ENCODE measurements around the gene ATOH7. TPM values are rescaled to one million over a fixed set of nuclear protein-coding genes. Genes with fewer than 3 reads are reported as not detected.

Gene ATOH7
- total and polyA plus RNA-seq, 2 experiments from 2014 or later: 0.17 TPM; not detected in 1

- H2AFZ ChIP-seq: no peak overlapping the region
- no peak overlapping the region for H3K4me3 ChIP-seq
- DNase-seq (ENCODE audit: low spot score): peak; percentile 10
Observed at GRCh38 chr10:68184546-68184945, 47.4 kb downstream of the ATOH7 start.

More at GRCh38 chr10:68184546-68184945, 47.4 kb downstream of the ATOH7 start:
- Histone ChIP-seq H3K27me3 (peaks cover 11% of the 10 kb centered on the region), H3K27ac (no peak overlapping the region), H3K9me3 (ENCODE audit: low read depth) (no peaks in the 10 kb centered on the region), H3K79me2 (no peaks in the 10 kb centered on the region), H3K36me3 (replicated peaks; ENCODE audit: insufficient read depth, low read depth) (no peaks in the 10 kb centered on the region), H3K4me2 (peak overlapping the region; percentile 44), H3K9me2 (replicated peaks; ENCODE audit: insufficient read depth) (no peaks in the 10 kb centered on the region), H4K20me1 (ENCODE audit: insufficient read depth, poor library complexity, severe bottlenecking) (no peaks in the 10 kb centered on the region), H3K4me1 (ENCODE audit: insufficient read depth) (no peaks in the 10 kb centered on the region)
- TF ChIP-seq EZH2 (IDR thresholded peaks at IDR 0.05; ENCODE audit: borderline replicate concordance) (no peak), CTCF (IDR thresholded peaks at IDR 0.05; ENCODE audit: poor library complexity) (no peak), EZH2phosphoT487 (IDR thresholded peaks at IDR 0.05; ENCODE audit: low read depth, severe bottlenecking, unreplicated experiment) (no peak)
- WGBS (ENCODE audit: low lambda C conversion rate, missing lambda C conversion rate): 71% methylated on average over 7 of the region's 7 CpGs

Other genes starting within 250 kb of the ATOH7 start
- 46.8 and 54.0 TPM in 2 replicates for gene HERC4, start 156.8 kb downstream of the ATOH7 start, total RNA-seq
- 21.4 and 23.3 TPM in 2 replicates for gene HERC4, start 156.8 kb downstream of the ATOH7 start, polyA plus RNA-seq
- not detected in 2 replicates for gene MYPN, start 122.6 kb downstream of the ATOH7 start, total RNA-seq
- gene MYPN, start 122.6 kb downstream of the ATOH7 start, polyA plus RNA-seq: not detected in 2 replicates
- gene HNRNPH3, start 100.0 kb upstream of the ATOH7 start, total RNA-seq: 26.8 and 31.5 TPM in 2 replicates
- 134 and 135 TPM in 2 replicates for gene HNRNPH3, start 100.0 kb upstream of the ATOH7 start, polyA plus RNA-seq
- 37.0 and 42.2 TPM in 2 replicates for gene PBLD, start 100.8 kb upstream of the ATOH7 start, total RNA-seq
- gene PBLD, start 100.8 kb upstream of the ATOH7 start, polyA plus RNA-seq: 12.8 and 26.1 TPM in 2 replicates
- 12.7 and 19.0 TPM in 2 replicates for gene RUFY2, start 175.2 kb upstream of the ATOH7 start, total RNA-seq
- gene RUFY2, start 175.2 kb upstream of the ATOH7 start, polyA plus RNA-seq: 9.4 and 11.5 TPM in 2 replicates
- 6.1 and 9.3 TPM in 2 replicates for gene DNA2, start 239.9 kb upstream of the ATOH7 start, total RNA-seq
- gene DNA2, start 239.9 kb upstream of the ATOH7 start, polyA plus RNA-seq: 1.5 and 2.4 TPM in 2 replicates